ENCODE measurements around the gene KRTAP20-3. TPM values are rescaled to one million over a fixed set of nuclear protein-coding genes. Genes with fewer than 3 reads are reported as not detected.

The KRTAP20-3 gene
- total RNA-seq (not detected), polyA plus RNA-seq (ENCODE audit: insufficient read length in 6 of 6) (not detected)
- long read RNA-seq, donor 1: 0 reads
- long read RNA-seq, donor 2: 0 reads
- long read RNA-seq, donor 3: 0 reads
- long read RNA-seq, donor 4: 0 reads
- long read RNA-seq, donor 5: 0 reads
- long read RNA-seq, donor 6: 0 reads
- long read RNA-seq, donor 7: 0 reads
- long read RNA-seq, donor 8: 0 reads
- long read RNA-seq, donor 9: 0 reads
- long read RNA-seq, donor 10: 0 reads
- long read RNA-seq, donor 11: 0 reads
- long read RNA-seq, donor 12: 0 reads

GRCh38 chr21:30642564-30642963 is at the start of gene KRTAP20-3:
KRTAP20-3 (plus strand) TSS chr21:30642864.
- Histone ChIP-seq H3K4me1 (no peaks in the 10 kb centered on the region), H3K9me3 (peaks cover 0 to 19% of the 10 kb centered on the region in 2 donors), H3K27ac (no peak within 1 kb of the TSS), H3K27me3 (no peaks in the 10 kb centered on the region), H3K4me3 (no peak within 1 kb of the TSS), H3K36me3 (no peaks in the 10 kb centered on the region)
- no peak for DNase-seq
- intact Hi-C loops (cut with DNase I): no loop called here
- no peak for ATAC-seq
- TF ChIP-seq, protein P1, sequence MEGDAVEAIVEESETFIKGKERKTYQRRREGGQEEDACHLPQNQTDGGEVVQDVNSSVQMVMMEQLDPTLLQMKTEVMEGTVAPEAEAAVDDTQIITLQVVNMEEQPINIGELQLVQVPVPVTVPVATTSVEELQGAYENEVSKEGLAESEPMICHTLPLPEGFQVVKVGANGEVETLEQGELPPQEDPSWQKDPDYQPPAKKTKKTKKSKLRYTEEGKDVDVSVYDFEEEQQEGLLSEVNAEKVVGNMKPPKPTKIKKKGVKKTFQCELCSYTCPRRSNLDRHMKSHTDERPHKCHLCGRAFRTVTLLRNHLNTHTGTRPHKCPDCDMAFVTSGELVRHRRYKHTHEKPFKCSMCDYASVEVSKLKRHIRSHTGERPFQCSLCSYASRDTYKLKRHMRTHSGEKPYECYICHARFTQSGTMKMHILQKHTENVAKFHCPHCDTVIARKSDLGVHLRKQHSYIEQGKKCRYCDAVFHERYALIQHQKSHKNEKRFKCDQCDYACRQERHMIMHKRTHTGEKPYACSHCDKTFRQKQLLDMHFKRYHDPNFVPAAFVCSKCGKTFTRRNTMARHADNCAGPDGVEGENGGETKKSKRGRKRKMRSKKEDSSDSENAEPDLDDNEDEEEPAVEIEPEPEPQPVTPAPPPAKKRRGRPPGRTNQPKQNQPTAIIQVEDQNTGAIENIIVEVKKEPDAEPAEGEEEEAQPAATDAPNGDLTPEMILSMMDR (IDR thresholded peaks at IDR 0.05): no peak

DNA sequence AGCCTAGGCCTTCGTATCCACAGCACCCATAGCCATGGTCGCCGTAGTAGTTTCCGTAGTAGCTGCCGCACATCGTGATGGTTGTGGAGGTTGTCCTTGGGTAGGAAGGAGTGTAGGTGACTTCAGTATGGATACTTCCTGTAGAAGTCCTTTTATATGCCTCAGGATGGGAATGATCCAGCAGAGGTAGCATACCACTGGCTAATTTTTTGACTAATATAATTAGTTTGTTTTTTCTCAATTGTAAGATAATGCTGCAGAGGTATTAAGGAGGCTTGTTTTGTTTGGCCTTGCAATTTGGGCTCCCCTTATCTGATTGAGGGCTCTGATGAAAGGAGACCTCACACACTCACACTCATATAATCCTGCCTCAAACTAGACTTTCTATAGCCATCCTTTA is 43.9 kb upstream of the KRTAP20-3 start, which contains the start of gene KRTAP6-2:
Gene KRTAP6-2, minus strand, starts transcription at position 101 of the 400 bp plus-strand sequence. Its CDS starts 28 bp downstream, at position 73.
- TF ChIP-seq, protein P1 (IDR thresholded peaks at IDR 0.05): no peak
- Histone ChIP-seq H3K4me3 (no peak within 1 kb of the TSS), H3K27ac (no peak within 1 kb of the TSS), H3K4me1 (no peaks in the 10 kb centered on the region), H3K27me3 (no peaks in the 10 kb centered on the region), H3K36me3 (no peaks in the 10 kb centered on the region), H3K9me3 (no peaks in the 10 kb centered on the region)
- ATAC-seq: no peak
- intact Hi-C loops (cut with DNase I): no loop called here
- DNase-seq: no peak

DNA sequence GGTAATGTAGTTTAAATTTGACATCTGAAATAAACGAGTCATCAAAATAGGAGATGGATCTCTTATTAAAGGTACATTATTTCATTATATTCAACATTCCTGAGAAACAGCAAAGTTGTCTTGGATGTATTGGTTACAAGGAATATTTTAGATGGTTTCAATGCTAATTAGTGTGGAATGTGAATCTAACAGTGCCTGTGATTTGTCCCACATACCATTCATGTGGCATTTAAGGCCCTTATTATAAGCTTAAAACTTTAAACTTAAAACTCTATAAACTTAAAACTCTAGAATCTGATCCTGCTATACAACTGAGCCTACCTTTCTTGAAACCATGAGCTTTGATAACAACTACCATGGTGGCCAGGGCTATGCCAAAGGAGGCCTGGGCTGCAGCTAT is 41.9 kb upstream of the KRTAP20-3 start, which contains the start of gene KRTAP22-1:
Gene KRTAP22-1, plus strand, starts transcription at position 301 of the 400 bp plus-strand sequence.
- peaks cover 0 to 4% of the 10 kb centered on the region in 2 donors for H3K9me3 ChIP-seq
- H3K27ac ChIP-seq: no peak within 1 kb of the TSS
- TF ChIP-seq, protein P1 (IDR thresholded peaks at IDR 0.05): no peak
- no peaks in the 10 kb centered on the region for H3K36me3 ChIP-seq
- H3K27me3 ChIP-seq: no peaks in the 10 kb centered on the region
- DNase-seq (no peak), ATAC-seq (no peak)
- H3K4me3 ChIP-seq: no peak within 1 kb of the TSS
- H3K4me1 ChIP-seq: no peaks in the 10 kb centered on the region
- intact Hi-C loops (cut with DNase I): no loop called here

- TF ChIP-seq, protein P1 (IDR thresholded peaks at IDR 0.05): no peak
- H3K4me3 ChIP-seq: no peak overlapping the region
- H3K4me1 ChIP-seq: no peaks in the 10 kb centered on the region
- DNase-seq (no peak), ATAC-seq (no peak)
- no peak overlapping the region for H3K27ac ChIP-seq
- intact Hi-C loops (cut with DNase I): no loop called here
- no peaks in the 10 kb centered on the region for H3K27me3 ChIP-seq
- H3K9me3 ChIP-seq: peaks cover 0 to 6% of the 10 kb centered on the region in 2 donors
- H3K36me3 ChIP-seq: no peaks in the 10 kb centered on the region
Measured at GRCh38 chr21:30605968-30606367, 36.7 kb upstream of the KRTAP20-3 start.

GRCh38 chr21:30612132-30612531 is 30.5 kb upstream of the KRTAP20-3 start:
- Histone ChIP-seq H3K4me3 (no peak overlapping the region), H3K36me3 (no peaks in the 10 kb centered on the region), H3K9me3 (peaks cover 0 to 2% of the 10 kb centered on the region in 2 donors), H3K27ac (no peak overlapping the region), H3K4me1 (no peaks in the 10 kb centered on the region), H3K27me3 (no peaks in the 10 kb centered on the region)
- DNase-seq (no peak), ATAC-seq (no peak)
- TF ChIP-seq, protein P1 (IDR thresholded peaks at IDR 0.05): no peak
- intact Hi-C loops (cut with DNase I): no loop called here
